Measurements from ENCODE around the gene RBM7.
A peak's percentile ranks its signal among the peaks of the same experiment; 100 is the strongest.

DNA sequence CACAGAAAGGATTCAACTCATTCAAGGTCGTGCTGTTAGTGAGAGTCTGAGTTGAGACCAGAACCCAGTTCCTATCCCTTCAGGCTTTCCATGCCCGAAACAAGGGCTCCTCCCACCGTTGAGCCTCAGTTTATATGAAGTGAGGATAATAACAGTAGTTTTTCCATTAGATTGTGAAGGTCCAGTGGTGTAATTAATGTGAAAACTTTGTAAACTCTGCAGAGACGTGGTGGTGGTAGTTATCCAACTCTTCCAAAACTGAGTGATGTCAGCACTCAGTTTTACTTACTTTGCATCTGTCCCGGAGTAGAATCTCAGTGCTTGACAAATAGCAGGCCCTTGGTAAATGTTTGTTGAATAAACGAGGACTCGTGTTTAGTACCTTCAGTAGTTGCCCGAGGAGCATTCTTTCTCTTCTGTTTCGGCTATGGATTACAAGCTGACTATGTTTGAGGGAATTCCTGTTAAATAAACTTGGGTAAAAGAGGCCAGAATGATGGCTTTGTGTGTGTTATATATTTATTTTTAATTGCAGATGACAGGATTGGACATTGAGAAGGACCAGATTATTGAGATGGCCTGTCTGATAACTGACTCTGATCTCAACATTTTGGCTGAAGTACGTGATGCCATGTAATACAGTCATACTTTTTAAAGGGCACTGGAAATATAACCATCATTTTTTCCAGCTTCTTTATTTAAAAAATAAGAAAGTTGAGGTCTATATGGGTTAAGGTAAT lies 39.8 kb downstream of the RBM7 start:
- TF ChIP-seq, protein P1, sequence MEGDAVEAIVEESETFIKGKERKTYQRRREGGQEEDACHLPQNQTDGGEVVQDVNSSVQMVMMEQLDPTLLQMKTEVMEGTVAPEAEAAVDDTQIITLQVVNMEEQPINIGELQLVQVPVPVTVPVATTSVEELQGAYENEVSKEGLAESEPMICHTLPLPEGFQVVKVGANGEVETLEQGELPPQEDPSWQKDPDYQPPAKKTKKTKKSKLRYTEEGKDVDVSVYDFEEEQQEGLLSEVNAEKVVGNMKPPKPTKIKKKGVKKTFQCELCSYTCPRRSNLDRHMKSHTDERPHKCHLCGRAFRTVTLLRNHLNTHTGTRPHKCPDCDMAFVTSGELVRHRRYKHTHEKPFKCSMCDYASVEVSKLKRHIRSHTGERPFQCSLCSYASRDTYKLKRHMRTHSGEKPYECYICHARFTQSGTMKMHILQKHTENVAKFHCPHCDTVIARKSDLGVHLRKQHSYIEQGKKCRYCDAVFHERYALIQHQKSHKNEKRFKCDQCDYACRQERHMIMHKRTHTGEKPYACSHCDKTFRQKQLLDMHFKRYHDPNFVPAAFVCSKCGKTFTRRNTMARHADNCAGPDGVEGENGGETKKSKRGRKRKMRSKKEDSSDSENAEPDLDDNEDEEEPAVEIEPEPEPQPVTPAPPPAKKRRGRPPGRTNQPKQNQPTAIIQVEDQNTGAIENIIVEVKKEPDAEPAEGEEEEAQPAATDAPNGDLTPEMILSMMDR (IDR thresholded peaks at IDR 0.05) = no peak
- TF ChIP-seq POLR2AphosphoS5 (IDR thresholded peaks at IDR 0.05) = peak; percentile 5
